ENCODE results near the gene APAF1.

APAF1 gene

DNA sequence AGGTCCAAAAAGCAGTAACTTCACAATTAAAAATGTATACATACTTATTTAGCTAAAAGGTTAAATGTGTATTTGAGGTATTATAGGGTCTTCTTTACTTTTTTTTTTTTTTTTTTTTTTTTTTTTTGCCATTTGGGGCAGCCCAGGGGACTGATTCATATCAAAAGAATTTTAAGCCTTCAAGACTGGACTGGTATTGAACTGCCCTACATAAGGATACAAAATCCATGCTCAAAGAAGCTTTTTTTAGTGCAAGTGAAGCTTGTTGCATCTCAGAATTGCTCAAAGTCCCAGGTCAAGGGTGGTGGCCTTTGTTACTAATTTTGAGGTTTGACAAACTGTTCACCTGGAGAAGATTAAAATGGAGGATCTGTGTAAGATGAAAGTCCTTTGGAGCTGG lies 124.0 kb downstream of the APAF1 start:
- no peak for DNase-seq

DNA sequence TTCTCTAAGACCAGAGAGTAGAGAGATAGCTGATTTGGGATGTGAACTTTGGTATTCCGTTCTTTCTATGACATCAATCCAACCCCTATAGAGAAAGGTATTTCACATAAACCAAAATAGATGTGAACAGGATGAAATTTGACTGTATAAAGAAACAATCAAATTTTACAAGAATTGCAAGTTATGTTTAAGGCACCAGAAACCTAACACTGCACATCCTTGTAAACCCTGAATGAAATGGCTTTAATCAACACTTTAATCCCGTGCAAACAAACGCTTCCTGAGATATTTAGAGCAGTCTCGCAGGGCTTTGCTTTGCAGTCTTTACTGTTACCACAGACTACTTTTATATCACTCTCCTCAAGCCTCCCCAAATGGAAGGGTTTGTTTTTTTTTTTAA lies 125.1 kb downstream of the APAF1 start:
- no peak for DNase-seq

DNA sequence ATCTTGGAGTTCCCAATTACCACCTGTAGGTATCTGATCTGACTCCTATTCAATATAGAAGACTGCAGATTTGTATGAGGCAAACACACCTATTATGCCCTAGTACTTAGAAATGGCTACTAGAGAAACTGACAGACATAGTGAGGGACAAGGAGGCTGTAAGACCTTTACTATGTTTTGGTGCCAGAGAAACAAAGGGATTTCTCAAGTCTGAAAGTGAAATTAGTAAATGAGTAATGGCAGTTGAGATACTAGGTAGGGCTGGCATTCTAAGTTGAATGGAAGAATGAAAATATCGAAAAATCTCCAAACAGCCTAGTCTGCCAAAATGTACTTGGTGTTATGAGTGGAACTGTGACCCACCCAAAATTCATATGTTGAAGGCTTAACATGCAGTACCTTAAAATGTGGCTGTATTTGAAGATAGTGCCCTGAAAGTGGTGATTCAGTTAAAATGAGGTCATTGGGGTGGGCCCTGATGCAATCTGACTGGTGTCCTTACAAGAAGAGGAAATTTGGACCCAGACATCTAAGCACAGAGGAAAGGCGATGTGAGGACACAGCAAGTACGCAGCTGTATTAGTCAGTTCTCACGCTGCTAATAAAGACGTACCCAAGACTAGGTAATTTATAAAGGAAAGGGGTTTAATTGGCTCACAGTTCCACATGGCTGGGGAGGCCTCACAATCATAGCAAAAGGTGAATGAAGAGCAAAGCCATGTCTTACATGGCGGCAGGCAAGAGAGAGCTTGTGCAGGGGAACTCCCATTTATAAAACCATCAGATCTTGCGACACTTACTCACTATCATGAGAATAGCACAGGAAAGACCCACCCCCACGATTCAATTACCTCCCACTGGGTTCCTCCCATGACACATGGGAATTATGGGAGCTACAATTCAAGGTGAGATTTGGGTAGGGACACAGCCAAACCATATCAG lies 127.0 kb downstream of the APAF1 start:
- DNase-seq: no peak

DNA sequence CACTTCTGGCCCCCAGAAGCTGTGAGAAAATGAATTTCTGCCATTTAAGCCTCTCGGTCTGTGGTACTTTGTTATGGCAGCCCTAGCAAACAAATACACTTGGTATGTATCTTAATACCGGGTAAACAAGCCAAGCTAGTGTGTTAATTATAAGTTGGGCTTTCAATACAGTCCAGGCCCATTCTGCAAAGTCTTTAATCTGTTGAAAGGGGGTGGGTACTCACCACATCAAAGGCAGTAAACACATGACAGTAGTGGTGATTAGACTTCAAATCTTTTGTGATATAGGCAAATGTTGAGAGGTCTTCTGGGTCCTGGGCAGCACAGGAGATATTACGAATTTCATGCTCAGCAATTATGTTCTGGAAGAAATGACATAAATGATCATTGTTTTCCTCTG lies 127.7 kb downstream of the APAF1 start:
- no peak for DNase-seq

DNA sequence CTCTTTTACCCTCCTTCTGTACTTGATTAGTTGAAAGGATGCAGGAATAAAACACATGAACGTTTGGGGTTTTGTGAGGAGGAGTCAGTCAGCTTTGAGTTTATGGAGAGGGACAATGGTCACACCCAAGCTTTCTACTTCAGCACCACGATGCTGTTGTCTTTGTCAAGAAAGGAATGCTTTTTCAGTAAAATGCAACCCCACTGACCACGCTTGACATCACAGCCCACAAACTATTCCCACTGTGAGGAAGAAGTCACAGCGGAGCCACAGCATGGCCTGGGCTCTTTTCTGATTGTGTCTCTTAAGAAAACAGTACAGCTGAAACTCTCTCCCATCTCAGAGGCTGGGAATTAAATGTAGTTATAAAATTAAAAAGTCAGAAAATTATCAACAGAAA lies 135.2 kb downstream of the APAF1 start:
- DNase-seq: no peak

DNA sequence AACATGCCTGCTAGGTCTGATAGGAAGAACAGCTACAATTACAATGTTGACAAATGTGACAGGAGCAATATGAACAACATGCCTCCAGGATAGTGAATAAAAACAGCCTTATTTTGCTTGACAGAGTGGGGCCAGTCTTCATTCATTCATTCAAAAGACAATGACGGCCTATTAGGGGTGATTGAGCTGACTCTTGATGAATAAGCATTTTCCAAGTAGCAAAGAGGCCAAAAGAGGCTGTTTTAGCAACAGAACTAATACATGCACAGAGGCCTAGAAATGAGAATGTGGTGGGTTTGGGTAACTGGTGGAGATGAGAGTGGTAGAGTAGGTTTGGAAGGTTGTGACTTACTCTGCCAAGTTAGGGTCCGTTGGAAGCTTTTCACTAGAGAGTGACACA lies 138.3 kb downstream of the APAF1 start:
- DNase-seq: no peak

Data from KG1 (cell line).